GM18499 (cell line): ENCODE measurements around the gene UAP1L1.
"Not testable (repeated sequence)": the region's sequence is repeated elsewhere in the genome, so short reads cannot be mapped to it uniquely, and the experiment has no call there.

Source experiments
- ATAC-seq: cut with Tn5 transposase; IDR thresholded peaks from one replicate; pipeline ENCODE4 v1.9.1; 2021; ENCODE audit warnings: moderate number of reproducible peaks; ENCODE audit not compliant: insufficient read depth, unreplicated experiment

UAP1L1 gene

DNA sequence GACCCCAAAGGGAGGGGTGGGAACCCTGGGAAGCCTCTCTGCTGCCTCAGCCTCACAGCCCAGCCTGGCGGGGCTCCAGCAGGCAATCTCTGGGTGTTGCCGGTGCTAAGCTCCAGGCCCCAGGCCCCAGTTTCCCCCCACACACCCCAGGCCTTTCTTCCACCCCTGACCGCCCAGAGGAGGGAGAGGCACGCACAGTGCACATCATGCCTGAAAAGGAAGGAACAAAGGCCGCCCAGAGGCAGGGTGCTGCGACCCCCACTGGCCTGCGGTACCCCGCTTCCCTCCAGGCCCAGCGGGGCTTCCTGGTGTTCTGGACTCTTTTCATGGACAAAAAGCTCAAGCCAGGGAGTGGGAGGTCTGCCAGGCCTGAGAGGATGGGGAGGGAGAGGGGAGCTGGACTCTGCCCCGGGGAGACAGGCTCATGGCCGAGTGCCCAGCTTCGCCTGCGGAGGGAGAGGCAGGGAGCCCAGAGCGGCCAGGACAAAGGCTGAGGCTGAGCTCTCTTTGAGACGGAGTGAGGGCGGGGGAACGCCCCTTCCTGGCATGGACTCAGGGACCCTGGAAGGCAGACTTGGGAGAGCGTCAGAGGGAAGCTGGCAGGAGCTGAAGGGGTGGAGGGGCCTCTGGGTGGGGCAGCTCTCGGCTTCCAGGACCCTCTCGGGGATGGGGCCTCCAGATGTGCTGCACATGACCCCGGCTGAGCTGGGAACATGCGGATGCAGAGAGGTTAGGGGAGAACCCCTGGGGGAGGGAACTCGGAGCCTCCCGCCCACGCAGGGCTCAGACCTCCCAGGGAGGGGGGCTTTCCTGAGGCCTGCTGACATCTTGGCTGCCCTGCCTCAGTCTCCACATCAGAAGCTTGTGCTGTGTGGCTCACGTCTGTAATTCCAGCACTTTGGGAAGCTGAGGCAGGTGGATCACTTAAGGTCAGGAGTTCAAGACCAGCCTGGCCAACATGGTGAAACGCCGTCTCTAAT lies 21.6 kb upstream of the UAP1L1 start:
- ATAC-seq: no peak

DNA sequence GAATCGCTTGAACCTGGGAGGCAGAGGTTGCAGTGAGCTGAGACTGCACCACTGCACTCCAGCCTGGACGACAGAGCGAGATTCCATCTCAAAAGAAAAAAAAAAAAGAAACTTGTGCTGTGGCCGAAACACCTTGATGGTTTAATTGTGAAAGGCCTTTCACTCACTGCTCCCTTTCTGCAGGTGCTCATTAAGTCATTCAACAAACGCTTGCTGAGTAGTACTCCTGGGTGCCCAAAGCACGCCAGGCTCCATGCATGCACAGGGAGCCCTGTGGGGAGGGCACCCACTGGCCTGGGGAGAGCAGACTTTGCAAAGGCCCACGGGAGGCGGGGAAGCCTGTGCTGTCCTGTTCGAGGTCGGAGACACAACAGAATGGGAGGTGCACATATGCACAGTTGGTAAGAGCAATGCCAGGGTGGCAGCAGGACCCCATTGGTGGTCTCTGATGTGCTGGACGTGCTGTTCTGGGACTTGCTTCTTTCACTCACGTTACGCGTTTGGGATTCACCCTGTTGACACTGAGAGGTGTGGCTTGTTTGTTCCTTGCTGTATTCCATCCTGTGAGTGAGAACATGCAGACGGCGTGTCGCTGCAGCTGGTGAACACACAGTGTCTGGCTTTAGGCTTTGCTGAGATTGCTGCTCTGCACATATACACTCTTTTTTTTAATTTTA lies 20.4 kb upstream of the UAP1L1 start:
- no peak for ATAC-seq

DNA sequence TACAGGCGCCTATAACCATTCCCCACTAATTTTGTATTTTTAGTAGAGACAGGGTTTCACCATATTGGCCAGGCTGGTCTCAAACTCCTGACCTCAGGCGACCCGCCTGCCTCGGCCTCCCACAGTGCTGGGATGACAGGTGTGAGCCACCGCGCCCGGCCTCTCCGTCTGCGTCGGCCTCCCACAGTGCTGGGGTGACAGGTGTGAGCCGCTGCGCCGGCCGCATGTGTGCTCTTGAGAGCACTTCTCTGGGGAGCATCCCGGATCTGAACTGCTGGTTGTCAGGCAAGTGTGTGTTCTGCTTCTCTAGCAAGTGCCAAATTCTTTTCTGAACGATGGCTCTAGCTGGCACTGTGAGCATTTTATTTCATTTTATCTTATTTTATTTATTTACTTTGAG lies 19.8 kb upstream of the UAP1L1 start:
- ATAC-seq: no peak

DNA sequence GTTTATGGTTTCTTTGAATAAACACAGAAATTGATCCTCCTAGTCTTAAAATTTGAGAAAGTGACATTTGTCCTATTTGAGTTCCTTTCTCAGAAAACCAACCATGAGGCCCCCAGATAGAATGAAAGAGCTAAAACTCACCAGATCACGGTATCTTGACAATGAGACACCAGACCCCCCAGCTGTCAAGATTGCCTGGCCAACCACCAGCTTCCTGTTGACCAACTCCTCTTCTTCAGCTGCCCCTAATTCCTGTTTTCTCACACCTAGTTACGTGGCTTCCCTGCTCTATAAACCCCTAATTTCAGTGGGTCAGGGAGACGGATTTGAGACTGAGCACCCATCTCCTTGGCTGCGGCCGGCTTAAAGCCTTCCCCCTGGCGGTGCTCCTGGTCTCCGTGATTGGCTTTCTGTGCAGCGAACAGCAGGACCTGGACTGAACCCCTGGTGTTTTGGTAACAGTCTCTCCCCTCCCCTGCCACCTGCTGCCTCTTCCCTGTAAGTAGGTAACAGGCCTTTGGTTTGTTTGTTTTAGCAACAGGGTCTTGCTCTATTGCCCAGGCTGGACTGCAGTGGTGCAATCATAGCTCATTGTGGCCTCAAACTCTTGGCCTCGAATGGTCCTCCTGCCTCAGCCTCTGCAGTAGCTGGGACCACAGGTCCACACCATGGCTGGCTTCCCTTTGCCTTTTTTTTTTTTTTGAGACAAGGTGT lies 18.6 kb upstream of the UAP1L1 start:
- ATAC-seq: no peak

DNA sequence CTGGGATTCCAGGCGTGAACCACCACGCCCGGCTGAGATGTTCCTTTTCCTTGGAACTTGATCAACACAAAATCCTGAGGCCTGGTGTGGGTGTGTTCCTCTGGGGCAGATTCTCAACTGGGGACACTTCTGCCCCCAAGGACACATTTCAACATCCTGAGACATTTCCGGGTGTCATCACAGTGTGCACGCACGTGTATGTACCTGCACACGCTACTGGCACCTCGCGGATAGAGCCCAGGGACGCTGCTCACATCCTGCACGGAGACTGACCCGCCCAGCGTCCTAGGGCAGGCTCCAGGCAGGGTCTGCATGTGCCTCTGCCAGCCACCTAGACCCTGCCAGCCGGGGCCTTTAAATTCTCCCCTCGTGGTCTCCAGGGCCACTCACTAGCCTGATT lies 14.9 kb upstream of the UAP1L1 start:
- no peak for ATAC-seq

DNA sequence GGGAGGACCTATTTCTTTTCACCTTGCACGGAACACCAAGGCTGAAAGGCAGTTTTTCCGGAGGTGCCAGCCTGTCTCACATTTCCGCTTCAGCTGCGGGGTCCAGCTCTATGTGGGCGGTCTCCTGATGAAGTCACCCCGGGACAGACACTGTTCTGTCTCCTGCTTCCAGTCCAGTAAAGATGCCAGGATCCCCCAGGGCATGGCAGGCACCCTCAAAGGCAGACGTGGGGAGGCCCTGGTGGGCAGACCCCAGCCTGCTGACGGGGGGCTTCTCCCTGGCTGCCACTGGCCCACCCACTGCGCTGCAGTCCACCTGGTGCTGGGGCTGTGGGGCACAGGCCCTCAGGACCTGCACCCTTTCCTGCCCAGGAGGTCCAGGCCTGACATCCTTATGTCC lies 14.5 kb upstream of the UAP1L1 start:
- ATAC-seq: not testable (repeated sequence)

DNA sequence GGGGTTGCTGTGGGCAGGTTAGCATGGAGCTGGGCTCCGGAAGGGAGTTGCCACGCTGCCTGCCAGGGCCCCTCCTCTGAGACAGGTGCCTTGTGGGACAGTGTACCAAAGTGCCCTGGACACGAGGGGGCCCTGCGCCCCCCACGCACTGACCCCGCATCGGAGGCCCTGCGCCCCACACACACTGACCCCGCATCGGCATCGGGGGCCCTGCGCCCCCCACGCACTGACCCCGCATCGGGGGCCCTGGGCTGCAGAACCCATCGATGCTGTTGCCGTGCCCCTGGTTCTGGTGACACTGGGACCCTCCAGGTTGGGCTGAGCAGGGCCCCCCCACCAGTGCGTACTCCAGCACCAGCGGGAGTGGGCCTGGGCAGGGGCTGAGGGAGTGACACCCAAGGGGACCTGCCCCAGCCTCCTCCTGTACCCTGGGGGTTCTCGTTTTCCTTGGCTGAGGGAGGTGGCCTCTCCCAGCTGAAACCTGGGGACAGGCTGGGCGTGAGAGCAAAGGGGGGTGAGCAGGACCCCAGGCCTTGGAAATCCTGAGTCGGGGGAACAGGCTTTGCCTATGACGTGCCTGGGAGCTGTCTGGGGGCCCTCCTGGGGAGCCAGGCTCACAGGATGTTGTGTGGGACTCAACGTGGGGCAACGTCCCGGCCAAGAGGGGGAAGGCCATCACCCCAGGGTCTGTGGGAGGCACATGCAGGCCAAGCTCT lies 13.8 kb upstream of the UAP1L1 start:
- ATAC-seq: no peak

DNA sequence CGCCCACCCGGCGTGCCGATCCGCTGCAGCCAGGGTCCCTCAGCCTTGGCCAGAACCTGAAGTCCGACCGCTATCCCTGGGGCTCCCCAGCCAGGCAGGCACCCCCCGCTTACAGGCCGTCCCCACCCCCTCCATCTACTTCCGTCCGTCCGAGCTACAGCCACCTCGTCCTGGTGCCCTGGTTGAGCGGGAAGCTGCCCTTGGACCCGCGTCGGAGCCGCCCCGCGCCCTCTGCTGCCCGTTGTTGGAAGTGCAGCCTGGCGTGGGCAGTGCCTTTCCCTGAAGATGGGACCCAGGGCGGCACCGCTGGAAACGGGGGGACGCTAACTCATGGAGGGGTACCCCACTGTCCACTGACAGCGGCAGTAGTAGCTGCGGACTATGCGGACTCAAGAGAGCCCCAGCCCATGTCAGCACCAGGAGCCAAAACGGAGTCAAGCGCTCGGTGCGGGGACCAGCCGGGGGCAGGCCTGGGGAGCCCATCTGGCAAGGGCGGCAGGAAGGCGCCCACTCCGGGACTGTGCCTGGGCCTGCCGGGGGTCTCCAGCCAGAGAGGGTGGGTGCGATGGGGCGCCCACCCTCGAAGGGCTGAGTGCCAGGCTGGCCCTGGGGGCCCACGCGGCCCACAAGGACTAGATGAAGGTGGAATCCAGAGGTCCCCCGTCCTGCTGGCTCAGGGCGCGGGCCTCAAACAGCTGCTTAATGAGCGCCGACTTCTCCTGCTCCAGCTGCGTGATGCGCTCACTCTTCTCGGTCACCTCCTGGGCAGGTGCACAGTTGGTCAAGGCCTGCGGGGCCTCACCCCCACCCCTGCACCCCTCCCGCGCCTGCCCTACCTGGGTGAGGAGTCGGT lies 13.1 kb upstream of the UAP1L1 start:
- ATAC-seq: no peak

DNA sequence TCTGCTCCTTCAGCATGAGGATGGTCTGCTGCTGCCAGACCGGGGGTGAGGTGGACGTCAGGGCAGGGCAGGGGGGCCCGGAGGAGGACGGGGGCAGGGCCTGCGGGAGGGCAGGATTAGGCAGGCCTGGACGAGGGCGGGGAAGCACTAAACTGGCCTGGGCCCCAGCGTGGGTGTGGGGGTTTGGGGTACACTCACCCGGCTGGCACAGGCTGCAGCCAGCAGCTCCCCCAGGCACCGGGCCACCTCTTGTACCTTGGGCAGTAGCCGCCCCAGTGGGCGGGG lies 12.5 kb upstream of the UAP1L1 start:
- no peak for ATAC-seq

DNA sequence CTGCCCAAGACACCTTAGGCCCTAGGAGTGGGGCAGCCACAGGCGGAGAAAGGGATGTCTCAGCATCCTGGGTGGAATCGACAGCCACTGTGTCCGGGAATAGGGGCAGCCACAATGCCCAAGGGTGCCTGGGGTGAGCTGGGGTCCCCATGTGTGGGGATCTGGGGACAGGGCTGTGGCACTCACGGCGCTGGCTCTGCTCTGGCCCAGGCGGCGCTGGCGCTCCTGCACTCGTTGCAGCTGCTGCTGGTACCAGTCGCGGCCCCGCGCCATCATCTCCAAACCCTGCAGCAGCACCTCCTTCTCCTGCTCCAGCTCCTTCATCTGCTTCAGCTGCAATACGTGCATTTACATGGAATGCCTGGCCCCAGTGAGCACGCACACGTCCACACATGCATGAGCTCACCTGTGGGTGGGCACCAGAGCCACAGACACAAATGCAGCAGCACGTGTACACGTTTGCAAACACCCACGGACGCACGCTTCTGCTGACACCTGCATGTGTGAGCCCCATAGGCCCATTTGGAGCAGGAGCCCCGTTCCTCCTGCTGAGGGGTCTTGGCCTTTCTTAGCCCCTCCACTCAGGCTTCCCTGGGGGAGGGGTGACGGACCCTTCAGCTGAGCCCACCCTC lies 11.9 kb upstream of the UAP1L1 start:
- ATAC-seq: no peak

DNA sequence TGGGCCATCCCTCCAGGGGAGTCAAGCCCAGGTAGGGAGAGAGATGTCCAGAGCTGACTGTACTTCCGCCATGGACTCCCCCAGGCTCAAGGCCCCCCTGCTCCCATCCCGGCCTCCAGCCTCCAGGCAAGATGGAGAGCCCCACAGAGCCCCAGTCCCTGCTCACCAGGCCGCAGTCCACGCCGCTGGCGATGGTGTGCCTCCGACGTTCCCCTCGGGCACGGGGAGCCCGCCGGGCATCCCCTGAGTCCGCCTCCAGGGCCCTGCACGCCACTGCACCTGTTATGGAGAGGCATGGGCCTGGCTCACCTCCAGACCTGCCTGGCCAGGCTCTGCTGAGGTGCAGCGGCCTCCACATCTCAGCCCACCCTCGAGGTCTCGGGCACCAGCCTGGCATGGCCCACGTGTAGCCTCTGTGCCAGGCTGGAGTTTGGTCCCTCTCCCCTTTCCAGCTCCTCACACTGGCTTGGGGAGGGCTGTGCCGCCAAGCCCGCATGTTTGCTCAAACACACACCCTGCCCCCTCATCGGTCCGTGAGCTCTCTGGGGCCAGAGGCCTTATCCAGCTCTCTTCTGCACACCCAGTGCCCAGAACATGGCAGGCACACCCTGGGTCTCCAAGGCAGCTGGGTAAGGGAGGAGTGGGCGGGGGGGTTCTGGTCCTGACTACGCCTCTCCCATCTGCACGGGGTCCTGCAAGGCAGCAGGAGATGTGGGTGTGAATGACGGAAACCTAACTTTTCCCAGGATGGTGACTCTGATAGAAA lies 11.0 kb upstream of the UAP1L1 start:
- no peak for ATAC-seq

DNA sequence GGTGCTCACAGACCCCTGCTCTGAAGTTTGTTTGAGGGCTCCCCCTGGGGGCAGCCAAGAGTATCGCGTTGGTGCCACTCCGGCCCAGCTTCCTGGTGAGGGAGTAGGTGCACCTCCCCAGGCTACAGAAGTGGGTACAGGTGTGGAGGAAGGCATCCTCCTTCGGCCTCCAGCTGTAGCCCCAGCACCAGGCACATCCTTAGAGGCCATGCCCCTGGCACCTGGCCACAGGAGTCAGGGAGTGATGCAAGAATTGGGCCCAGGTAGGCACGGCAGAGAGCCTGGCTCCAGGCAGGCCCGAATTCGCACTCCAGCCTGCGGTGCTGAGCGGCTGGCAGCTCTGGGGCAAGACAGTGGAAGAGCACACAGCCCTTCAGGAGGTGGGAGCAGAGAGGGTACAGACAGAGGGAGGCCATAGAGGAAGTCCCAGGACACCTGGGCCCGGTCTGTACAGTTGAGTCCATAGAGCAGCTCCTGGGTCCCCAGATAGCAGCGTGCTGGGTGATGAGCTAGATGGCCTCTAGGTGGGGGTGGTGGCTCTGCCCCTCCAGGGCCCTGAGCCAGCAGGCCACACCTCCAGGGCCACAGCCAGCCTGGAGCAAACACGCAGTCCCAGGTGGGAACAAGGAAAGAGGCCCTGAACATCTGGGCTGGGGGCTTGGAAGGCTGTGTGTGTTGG lies 9.3 kb upstream of the UAP1L1 start:
- ATAC-seq: no peak

DNA sequence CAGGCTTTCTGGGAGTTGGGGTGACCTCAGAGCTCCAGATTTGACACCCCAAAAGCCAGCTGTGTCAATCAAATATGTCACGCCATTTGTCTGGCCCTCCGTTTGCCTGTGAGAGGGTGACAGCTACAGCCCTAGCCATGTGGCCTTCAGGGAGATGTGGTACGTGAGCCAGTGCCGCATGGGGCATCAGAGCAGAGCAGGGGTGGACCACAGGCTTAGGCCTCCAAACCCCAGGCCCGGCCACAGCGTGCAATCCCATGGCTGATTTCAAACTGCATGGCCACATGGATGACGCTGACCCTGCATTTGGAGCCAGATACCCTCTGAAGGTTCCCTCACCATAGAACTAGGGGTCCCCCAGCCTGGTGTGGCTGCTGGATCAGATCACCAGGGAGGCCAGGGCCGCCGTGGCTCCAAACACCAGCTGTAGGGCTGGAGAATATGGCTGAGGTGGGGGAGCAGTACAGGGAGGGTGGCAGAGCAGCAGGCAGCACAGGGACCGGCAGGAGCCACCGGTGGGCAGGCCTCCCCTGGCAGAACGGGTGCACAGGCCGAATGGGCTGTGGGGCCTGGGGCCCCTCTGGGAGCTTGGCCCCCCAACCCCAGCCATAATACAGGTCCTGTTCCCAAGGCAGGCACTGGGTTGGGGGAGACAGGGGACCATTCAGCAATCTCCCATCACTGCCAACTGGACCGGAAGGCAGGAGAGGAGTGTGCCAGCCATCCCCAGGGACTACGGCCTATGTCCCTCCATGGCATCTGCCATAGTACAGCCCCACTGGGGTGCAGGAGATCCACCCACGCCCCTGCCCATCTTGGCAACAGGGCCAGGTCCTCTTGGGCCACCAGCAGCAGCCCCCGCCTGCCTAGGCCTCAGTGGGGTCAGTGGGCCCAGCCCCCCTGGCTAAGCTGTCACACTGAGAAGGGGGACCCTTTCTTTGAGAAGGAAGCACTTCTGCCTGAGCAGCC lies 8.5 kb upstream of the UAP1L1 start:
- no peak for ATAC-seq

DNA sequence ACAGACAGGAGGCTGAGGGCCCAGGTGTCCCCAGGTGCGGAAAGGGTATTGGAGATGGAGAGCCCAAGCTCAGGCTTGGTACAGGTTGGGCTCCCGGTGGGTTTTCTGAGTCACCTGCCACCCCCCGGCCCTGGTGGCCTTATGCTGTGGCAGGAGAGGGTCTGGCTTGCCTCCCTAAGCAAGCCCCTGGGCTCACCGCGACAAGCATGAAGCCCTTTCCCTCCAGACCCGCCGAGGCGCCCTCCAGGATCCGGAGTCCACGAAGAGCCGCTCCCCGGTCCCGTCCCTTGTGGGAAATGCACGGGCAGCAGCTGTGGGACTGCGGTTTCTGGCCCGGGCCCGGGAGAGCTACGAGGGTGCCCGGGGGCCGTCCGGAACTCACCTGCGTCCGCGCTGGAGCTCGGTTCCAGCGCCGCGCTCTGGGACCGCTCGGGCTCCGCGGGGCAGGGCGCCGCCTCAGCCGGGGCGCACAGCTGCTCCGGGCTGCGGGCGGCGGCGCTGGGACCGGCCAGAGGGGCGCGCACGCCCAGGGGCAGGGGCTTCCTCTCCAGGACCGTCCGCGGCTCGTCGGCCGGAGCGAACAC lies 7.7 kb upstream of the UAP1L1 start:
- no peak for ATAC-seq

DNA sequence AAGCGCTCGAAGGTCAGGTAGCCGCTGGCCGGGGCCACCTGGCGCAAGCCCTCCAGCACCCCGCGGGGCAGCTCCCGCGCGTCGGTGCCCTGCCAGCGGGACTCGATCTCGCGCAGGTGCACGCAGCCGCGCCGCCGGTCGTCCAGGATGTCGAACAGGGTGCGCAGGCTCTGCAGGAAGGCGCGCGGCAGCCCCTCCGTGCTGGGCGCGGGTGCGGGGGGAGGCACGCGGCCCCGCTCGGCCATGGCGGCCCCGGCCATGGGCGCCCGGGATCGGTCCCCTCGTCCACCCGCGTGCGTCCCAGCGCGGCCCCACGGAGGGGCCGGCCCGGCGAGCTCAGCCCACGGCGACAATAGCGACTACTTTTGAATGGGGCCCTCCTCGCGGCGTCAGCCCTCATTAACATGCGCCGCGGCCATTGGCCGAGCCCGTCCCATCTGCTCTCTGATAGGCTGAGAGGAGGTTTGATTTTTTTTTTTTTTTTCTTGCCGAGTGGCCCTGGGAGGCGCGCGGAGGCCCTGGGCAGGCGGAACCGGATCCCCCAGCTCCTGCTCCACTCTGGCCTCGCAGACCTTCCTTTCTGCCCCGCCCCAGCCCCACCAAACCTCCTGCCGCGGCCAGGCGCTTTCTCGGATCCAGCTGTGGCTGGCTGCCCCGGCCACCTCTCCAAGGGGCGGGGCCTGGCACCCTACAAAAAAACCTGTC lies 7.0 kb upstream of the UAP1L1 start, which contains the start of gene SAPCD2:
Gene SAPCD2 (minus strand): TSS at position 357 of the 705 bp plus-strand sequence. CDS start 97 bp downstream, at position 260.
- ATAC-seq: peak; percentile 43

DNA sequence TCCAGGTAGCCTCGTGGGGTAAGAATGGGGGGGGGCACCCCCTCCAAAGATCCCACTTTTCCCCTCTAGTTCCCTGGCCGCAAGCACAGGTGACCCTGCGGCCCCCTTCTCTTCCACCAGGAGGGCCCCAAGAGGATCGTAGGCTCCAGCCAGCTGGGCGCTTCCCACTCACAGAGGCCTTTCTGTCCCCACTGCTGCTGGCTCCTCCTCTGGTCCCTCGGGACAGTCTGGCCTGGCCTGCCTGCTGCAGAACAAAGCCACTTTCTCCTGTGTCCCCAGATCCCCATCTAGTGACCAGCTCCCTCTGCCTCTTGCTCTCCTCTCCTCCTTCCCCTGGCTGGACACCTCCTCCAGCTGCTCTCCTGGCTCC lies 6.4 kb upstream of the UAP1L1 start:
- ATAC-seq: no peak
